GM21825 (cell line): Measurements from ENCODE around the gene GBF1.

Experiments
- ATAC-seq: cut with Tn5 transposase; IDR thresholded peaks from one replicate; pipeline ENCODE4 v1.9.1; 2021; ENCODE audit warnings: mild to moderate bottlenecking, moderate library complexity; ENCODE audit not compliant: unreplicated experiment

The GBF1 gene

GRCh38 chr10:102262744-102263370, 17.5 kb downstream of the GBF1 start:
- ATAC-seq, result no peak

GRCh38 chr10:102264371-102264770, 19.0 kb downstream of the GBF1 start:
- ATAC-seq, result no peak

GRCh38 chr10:102266670-102267069, 21.3 kb downstream of the GBF1 start:
- no peak for ATAC-seq

GRCh38 chr10:102267748-102268147, 22.4 kb downstream of the GBF1 start:
- ATAC-seq, result no peak

- ATAC-seq, result no peak
Observed at GRCh38 chr10:102268375-102268888, 23.1 kb downstream of the GBF1 start.

GRCh38 chr10:102269017-102269416, 23.7 kb downstream of the GBF1 start:
- ATAC-seq, result no peak

GRCh38 chr10:102274062-102274461, 28.7 kb downstream of the GBF1 start:
- no peak for ATAC-seq

GRCh38 chr10:102275343-102275742, 30.0 kb downstream of the GBF1 start:
- no peak for ATAC-seq

GRCh38 chr10:102279104-102279503, 33.8 kb downstream of the GBF1 start:
- no peak for ATAC-seq

- ATAC-seq, result no peak
Observed at GRCh38 chr10:102280397-102281101, 35.2 kb downstream of the GBF1 start.

- no peak for ATAC-seq
Observed at GRCh38 chr10:102281102-102281487, 35.8 kb downstream of the GBF1 start.

- no peak for ATAC-seq
Observed at GRCh38 chr10:102283488-102283887, 38.2 kb downstream of the GBF1 start.

- no peak for ATAC-seq
Observed at GRCh38 chr10:102283890-102284289, 38.6 kb downstream of the GBF1 start.

- ATAC-seq, result no peak
Observed at GRCh38 chr10:102284531-102284930, 39.2 kb downstream of the GBF1 start.

- no peak for ATAC-seq
Observed at GRCh38 chr10:102285133-102285532, 39.8 kb downstream of the GBF1 start.

- ATAC-seq, result no peak
Observed at GRCh38 chr10:102286216-102286615, 40.9 kb downstream of the GBF1 start.

GRCh38 chr10:102287538-102287937, 42.2 kb downstream of the GBF1 start:
- ATAC-seq, result no peak

- ATAC-seq, result no peak
Observed at GRCh38 chr10:102287991-102288390, 42.7 kb downstream of the GBF1 start.

- ATAC-seq, result no peak
Observed at GRCh38 chr10:102289356-102289755, 44.0 kb downstream of the GBF1 start.

GRCh38 chr10:102289840-102290239, 44.5 kb downstream of the GBF1 start:
- no peak for ATAC-seq

GRCh38 chr10:102291221-102291905, 46.0 kb downstream of the GBF1 start:
- no peak for ATAC-seq

GRCh38 chr10:102297101-102297500, 51.8 kb downstream of the GBF1 start:
- no peak for ATAC-seq
